DMS 273 (cell line): Measurements from ENCODE around the gene CATSPER1.

Source experiments
- DNase-seq: peaks from one replicate; lab custom pipeline; 2025; ENCODE audit not compliant: unreplicated experiment; lab: John Stamatoyannopoulos, UW

CATSPER1 gene

DNA sequence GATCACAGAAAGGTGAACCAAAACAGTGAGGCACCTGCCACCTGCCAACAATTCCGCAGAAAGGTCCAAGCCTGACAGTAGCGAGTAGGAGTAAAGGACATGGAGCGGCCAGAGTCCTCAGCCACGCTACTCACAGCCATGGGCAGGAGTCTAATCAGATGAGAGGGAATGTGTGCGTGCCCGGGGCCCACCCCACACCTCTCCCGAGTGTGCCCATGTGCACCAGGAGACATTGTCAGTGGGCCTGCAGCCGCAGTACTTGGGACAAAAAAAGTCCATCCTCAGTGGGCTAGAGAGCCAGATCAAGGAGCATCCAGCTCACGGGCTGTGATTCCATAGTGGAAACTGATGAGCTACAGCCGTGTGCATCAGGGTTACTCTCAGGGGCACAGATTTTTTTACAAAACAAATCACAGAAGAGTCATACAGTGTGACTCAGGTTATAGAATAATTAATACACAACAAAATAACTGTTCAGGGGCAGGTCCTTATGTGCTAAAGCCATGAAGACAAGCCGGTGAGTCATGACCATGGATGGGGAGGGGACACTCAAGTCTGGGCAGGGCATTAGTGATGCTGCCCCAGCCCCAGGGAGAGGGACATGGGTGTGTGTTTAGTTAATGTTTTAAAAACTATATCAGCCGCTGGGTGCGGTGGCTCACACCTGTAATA is 52.7 kb downstream of the CATSPER1 start:
- DNase-seq, result no peak

DNA sequence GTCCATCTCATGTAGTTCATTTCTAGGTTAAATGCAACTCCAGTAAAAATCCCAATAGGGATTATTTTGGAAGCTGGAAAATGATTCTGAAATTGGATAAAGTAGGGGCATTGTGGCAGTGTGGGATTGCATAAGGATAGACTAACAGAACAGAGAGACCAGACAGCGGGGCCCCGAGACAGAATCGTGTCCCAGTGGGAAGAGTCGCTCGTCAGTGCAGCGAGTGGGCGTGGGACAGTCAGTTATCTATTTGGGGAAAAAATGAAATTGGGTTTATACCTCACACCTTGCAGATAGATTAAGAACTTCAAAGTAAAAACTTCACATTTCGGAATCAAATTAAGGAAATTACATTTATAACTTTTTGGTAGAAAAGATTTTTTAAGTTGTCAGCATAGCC is 54.2 kb downstream of the CATSPER1 start:
- DNase-seq, result no peak

DNA sequence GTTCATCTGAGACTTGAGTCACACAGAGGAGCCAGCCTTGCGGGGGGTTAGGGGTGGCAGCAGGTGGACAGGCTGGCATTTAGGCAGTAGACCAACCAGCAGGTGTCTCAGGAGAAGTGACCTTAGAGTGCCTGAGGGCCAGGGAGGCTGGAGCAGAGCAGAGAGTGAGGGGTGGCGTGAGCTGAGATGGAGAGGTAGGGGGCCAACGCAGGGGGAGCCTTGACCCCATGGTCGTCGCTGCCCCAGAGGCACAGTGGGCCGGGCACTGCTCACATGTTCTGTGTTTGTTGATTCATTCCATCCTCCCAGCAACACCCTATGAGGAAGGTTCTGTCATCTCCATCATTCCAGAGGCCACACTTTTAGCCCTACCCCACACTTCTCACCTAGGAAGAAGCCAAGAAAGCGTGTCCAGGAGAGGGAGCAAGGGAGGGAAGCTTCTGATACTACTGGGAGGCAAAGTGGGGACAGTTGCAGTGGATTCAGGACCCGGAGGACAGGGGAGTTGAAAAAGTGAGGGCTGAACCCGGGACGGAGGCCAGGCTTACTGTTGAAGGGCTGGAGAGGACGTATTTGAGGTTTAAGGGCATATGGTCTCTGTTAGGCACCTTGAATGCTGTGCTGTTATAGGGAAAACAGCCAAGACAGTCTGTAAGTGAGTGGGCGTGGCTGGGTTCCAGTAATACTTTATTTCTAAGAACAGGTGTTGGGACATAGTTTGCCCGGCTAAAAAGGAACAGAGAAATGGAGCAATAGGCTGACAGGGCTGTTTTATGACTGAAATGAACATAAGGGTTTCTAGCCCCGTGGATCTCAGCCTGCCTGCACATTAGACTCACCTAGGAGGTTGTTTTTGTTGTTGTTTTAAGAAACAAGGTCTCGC is 57.4 kb downstream of the CATSPER1 start:
- DNase-seq, result no peak

DNA sequence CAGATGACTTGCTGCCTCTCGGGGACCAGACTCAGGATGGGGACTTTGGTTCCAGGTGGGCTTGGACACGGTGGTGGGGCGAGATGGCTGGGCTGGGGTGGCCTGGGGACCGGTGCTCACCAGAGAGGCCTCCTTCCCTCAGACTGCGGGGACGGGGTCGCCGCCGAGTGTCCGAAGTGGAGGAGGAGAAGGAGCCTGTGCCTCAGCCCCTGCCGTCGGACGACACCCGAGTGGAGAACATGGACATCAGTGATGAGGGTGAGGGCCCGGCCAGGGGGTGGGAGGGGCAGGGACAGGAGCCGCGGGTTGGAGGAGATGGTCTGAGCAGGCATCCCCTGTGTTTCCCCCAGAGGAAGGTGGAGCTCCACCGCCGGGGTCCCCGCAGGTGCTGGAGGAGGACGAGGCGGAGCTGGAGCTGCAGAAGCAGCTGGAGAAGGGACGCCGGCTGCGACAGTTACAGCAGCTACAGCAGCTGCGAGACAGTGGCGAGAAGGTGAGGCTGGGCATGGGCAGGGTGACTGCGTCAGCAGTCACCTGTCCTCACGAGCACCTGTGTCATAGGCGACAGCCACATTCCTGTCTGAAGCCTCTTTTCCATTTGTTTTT is 58.8 kb downstream of the CATSPER1 start:
- DNase-seq, result no peak
